OCI-LY3 (cell line): ENCODE data around the gene ARRDC4.

Experiments used
- H2AFZ ChIP-seq: fragments of 200-600, 300-600 bp; shearing (Covaris generic); 2 replicates; pipeline ENCODE4 v1.6.0; 2014; ENCODE audit warnings: antibody characterized with exemption, low read depth, low read length
- H3K27ac ChIP-seq: fragments of 200-600, 300-600 bp; sonication (generic); 2 replicates; pipeline ENCODE4 v1.5.1; 2014; ENCODE audit warnings: mild to moderate bottlenecking, low read length, moderate library complexity, mixed read lengths
- H3K27me3 ChIP-seq: fragments of 200-600, 300-600 bp; sonication (generic); 2 replicates; pipeline ENCODE4 v1.6.1; 2014; ENCODE audit warnings: low read depth, low read length, mixed read lengths
- H3K36me3 ChIP-seq: fragments of 200-600, 300-600 bp; sonication (generic); replicated peaks from 2 replicates; pipeline ENCODE3; 2014; ENCODE audit warnings: low read depth, low read length, mixed read lengths
- H3K4me1 ChIP-seq: fragments of 300-600, 200-600 bp; sonication (generic); 2 replicates; pipeline ENCODE4 v1.6.1; 2014; ENCODE audit warnings: low read length, mixed read lengths
- H3K4me2 ChIP-seq: fragments of 200-600, 300-600 bp; sonication (generic); 2 replicates; pipeline ENCODE4 v1.6.1; 2014; ENCODE audit warnings: low read length, mixed read lengths
- H3K4me3 ChIP-seq: fragments of 300-600, 200-600 bp; sonication (generic); 2 replicates; pipeline ENCODE4 v1.5.1; 2014; ENCODE audit warnings: antibody characterized with exemption, mild to moderate bottlenecking, low read length, moderate library complexity
- H3K79me2 ChIP-seq: fragments of 300-600, 200-600 bp; shearing (Covaris generic); 2 replicates; pipeline ENCODE4 v1.6.1; 2014; ENCODE audit warnings: mild to moderate bottlenecking, low read length, mixed read lengths
- H3K9ac ChIP-seq: fragments of 300-600, 200-600 bp; shearing (Covaris generic); 2 replicates; pipeline ENCODE4 v1.6.0; 2014; ENCODE audit warnings: mild to moderate bottlenecking, low read length, moderate library complexity
- H3K9me3 ChIP-seq: fragments of 200-600, 300-600 bp; shearing (Covaris generic); 2 replicates; pipeline ENCODE4 v1.6.1; 2014; ENCODE audit warnings: low read length, mixed read lengths; ENCODE audit not compliant: insufficient read depth
- H4K20me1 ChIP-seq: fragments of 200-600, 300-600 bp; sonication (generic); 2 replicates; pipeline ENCODE4 v1.6.1; 2016; ENCODE audit warnings: low read length, mixed read lengths; ENCODE audit not compliant: insufficient read depth
- EZH2phosphoT487 ChIP-seq: fragments of 200-600 bp; shearing (Covaris generic); IDR thresholded peaks from 2 replicates; pipeline ENCODE4 v1.6.1; 2018; ENCODE audit warnings: antibody characterized with exemption, mixed run types, low read depth
- TF ChIP-seq, protein P1 (sequence below): fragments of 200-600, 300-600 bp; sonication (generic); IDR thresholded peaks from 2 replicates; pipeline ENCODE4 v1.5.1; 2014; ENCODE audit warnings: antibody characterized with exemption, low read length, low read depth

The ARRDC4 gene

DNA sequence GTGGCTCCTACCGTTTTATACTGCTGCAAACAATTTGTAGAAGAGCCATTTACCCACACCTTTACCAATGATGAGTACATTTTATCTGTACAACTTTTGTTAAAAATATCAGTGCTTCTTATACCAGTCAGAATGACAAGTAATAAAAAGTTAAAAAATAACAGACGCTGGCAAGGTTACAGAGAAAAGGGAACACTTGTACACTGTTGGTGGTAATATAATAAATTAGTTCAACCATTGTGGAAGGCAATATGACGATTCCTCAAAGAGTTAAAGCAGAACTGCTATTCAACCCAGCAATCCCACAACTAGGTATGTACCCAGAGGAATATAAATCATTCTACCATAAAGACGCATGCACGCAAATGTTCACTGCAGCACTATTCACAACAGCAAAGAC lies 51.9 kb downstream of the ARRDC4 start:
- no peaks in the 10 kb centered on the region; the same call in 1 of the 2 replicates for H3K27me3 ChIP-seq
- no peaks in the 10 kb centered on the region for H4K20me1 ChIP-seq
- no peak overlapping the region for H3K9ac ChIP-seq
- H3K36me3 ChIP-seq, result no peaks in the 10 kb centered on the region
- TF ChIP-seq, protein P1, sequence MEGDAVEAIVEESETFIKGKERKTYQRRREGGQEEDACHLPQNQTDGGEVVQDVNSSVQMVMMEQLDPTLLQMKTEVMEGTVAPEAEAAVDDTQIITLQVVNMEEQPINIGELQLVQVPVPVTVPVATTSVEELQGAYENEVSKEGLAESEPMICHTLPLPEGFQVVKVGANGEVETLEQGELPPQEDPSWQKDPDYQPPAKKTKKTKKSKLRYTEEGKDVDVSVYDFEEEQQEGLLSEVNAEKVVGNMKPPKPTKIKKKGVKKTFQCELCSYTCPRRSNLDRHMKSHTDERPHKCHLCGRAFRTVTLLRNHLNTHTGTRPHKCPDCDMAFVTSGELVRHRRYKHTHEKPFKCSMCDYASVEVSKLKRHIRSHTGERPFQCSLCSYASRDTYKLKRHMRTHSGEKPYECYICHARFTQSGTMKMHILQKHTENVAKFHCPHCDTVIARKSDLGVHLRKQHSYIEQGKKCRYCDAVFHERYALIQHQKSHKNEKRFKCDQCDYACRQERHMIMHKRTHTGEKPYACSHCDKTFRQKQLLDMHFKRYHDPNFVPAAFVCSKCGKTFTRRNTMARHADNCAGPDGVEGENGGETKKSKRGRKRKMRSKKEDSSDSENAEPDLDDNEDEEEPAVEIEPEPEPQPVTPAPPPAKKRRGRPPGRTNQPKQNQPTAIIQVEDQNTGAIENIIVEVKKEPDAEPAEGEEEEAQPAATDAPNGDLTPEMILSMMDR, result no peak
- no peak for TF ChIP-seq EZH2phosphoT487
- no peak overlapping the region for H3K27ac ChIP-seq
- no peak overlapping the region for H3K4me3 ChIP-seq
- no peak overlapping the region for H2AFZ ChIP-seq
- no peaks in the 10 kb centered on the region for H3K79me2 ChIP-seq
- peaks cover 2% of the 10 kb centered on the region; the same call in 1 of the 2 replicates for H3K4me1 ChIP-seq
- no peak overlapping the region for H3K4me2 ChIP-seq
- H3K9me3 ChIP-seq, result no peaks in the 10 kb centered on the region

DNA sequence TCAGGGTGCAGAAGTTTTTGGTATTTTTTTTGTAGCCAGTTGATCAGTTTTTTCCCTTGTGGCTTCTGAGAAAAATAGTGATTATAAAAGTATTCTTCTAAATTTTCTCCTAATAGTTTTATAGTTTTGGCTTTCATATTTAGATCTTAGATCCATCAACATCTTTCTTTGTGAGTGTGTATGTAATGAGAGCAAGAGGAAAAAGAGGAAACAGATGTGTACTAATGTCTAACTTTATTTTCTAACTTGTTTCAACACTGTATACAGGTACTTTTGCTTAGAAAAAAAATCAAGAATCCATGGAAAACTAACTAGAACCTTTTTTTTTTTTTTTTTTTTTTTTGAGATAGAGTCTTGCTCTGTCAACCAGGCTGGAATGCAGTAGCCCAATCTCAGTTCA lies 53.1 kb downstream of the ARRDC4 start:
- Histone ChIP-seq H3K27ac (no peak overlapping the region), H3K4me2 (no peak overlapping the region), H3K9me3 (no peaks in the 10 kb centered on the region), H3K4me3 (no peak overlapping the region), H4K20me1 (no peaks in the 10 kb centered on the region), H3K36me3 (no peaks in the 10 kb centered on the region), H3K79me2 (no peaks in the 10 kb centered on the region), H3K27me3 (no peaks in the 10 kb centered on the region; the same call in 1 of the 2 replicates), H3K4me1 (peaks cover 2% of the 10 kb centered on the region; the same call in 1 of the 2 replicates), H3K9ac (no peak overlapping the region), H2AFZ (no peak overlapping the region)
- TF ChIP-seq, protein P1, result no peak
- no peak for TF ChIP-seq EZH2phosphoT487

DNA sequence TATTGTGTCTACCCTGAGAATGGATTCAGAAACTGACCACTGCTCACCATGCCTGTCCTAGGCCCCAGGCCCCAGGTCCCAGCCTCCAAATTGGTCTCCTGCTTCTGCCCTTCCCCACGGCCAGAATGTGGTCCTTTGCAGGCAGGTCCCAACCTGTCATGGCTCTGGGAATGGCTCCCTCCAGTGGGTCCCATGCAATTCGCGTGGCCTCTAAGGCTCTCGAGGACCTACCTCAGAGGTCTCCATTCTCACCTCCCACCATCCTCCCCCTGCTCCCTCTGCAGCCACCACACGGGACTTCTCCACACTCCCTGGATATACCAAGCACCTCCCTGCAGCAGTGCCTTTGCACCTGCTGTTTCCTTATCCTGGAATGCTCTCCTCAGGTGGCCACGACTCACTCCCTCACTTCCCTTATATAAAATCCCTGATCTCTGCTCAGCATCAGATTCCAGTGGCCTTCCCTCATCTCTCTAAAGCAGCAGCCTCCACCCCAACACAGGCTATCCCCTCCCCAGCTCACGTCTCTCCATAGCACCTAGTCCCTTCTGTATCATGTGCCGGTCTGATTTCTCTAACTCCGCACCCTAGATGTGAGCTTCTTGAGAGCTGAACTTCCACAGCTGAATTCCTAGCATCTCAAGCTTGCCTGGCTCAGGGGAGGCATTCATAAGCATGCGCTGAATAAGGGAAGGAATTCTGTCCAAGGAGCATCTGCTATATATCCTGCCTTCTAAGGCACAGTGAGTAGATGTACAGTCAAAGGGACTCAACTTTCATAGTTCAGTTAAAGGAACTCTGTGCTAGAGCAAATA lies 56.9 kb downstream of the ARRDC4 start:
- Histone ChIP-seq H3K27me3 (no peaks in the 10 kb centered on the region), H2AFZ (no peak overlapping the region), H4K20me1 (no peaks in the 10 kb centered on the region), H3K9me3 (no peaks in the 10 kb centered on the region), H3K27ac (no peak overlapping the region), H3K36me3 (no peaks in the 10 kb centered on the region), H3K4me3 (no peak overlapping the region), H3K9ac (no peak overlapping the region), H3K4me2 (no peak overlapping the region), H3K4me1 (no peaks in the 10 kb centered on the region), H3K79me2 (no peaks in the 10 kb centered on the region)
- no peak for TF ChIP-seq EZH2phosphoT487
- TF ChIP-seq, protein P1, result no peak

DNA sequence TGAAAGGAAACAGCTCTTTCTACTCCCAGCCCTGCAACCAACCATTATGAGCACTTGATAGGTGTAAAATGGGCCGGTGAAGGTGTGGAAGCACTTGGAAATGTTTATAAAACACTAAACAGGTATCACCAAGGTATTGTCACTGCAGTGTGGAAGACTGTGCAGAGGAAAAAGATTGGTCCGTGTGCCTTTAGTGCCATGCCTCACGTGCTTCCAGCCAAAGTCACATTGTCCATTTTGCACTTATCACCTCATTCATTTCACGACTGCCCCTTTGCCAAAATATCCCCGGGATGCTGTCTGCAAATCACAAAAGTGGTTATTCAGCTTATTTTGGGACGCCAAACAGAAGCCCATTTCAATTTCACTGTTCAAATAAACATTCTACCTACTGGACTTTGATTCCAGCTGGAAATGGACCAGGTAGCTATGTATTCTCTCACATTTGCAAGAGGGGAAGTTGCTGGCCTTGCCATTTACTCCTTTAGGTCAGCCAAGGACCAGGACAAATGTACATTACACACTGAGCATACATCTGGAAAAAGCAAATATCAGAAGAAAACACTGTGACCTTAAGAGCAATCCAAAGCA lies 58.4 kb downstream of the ARRDC4 start:
- no peaks in the 10 kb centered on the region for H3K27me3 ChIP-seq
- no peak overlapping the region for H3K27ac ChIP-seq
- H3K4me2 ChIP-seq, result no peak overlapping the region
- H2AFZ ChIP-seq, result no peak overlapping the region
- no peak overlapping the region for H3K4me3 ChIP-seq
- no peaks in the 10 kb centered on the region for H3K4me1 ChIP-seq
- no peaks in the 10 kb centered on the region for H4K20me1 ChIP-seq
- H3K36me3 ChIP-seq, result no peaks in the 10 kb centered on the region
- no peaks in the 10 kb centered on the region for H3K9me3 ChIP-seq
- TF ChIP-seq, protein P1, result no peak
- no peak for TF ChIP-seq EZH2phosphoT487
- no peaks in the 10 kb centered on the region for H3K79me2 ChIP-seq
- H3K9ac ChIP-seq, result no peak overlapping the region
